Endodermal cell (in vitro differentiated cells): Measurements from ENCODE around the gene RABGGTA. TPM values are rescaled to one million over a fixed set of nuclear protein-coding genes. Genes with fewer than 3 reads are reported as not detected.

Experiments
- DNase-seq: peaks from one replicate; pipeline ENCODE4 v3.0.0-alpha.2; 2017
- H3K27ac ChIP-seq: 2 replicates; pipeline ENCODE4 v1.5.1; 2013; ENCODE audit warnings: mild to moderate bottlenecking, low read depth, low read length, moderate library complexity
- H3K27me3 ChIP-seq: 2 replicates; pipeline ENCODE4 v1.6.1; 2013; ENCODE audit warnings: mild to moderate bottlenecking, low read length, moderate library complexity; ENCODE audit not compliant: insufficient read depth, control insufficient read depth, poor library complexity, severe bottlenecking
- H3K36me3 ChIP-seq: 2 replicates; pipeline ENCODE4 v1.7.0; 2013; ENCODE audit warnings: mild to moderate bottlenecking, low read length, moderate library complexity; ENCODE audit not compliant: control insufficient read depth, insufficient read depth
- H3K4me1 ChIP-seq: one replicate; pipeline ENCODE4 v1.7.0; 2013; ENCODE audit warnings: low read length; ENCODE audit not compliant: control insufficient read depth, insufficient read depth
- H3K4me3 ChIP-seq: 2 replicates; pipeline ENCODE4 v1.5.1; 2013; ENCODE audit warnings: mild to moderate bottlenecking, low read length, moderate library complexity
- H3K9ac ChIP-seq: 2 replicates; pipeline ENCODE4 v1.6.1; 2013; ENCODE audit warnings: mild to moderate bottlenecking, low read length, moderate library complexity; ENCODE audit not compliant: poor library complexity, severe bottlenecking; ENCODE audit errors: extremely low read depth
- H3K9me3 ChIP-seq: 2 replicates; pipeline ENCODE4 v1.6.1; 2013; ENCODE audit warnings: mild to moderate bottlenecking, low read length, moderate library complexity; ENCODE audit not compliant: control insufficient read depth
- H3K27ac Mint-ChIP-seq: 2 replicates; pipeline ENCODE4 v1.8.0; 2020; ENCODE audit warnings: mixed read lengths
- H3K27me3 Mint-ChIP-seq: 2 replicates; pipeline ENCODE4 v1.8.0; 2021; ENCODE audit warnings: mild to moderate bottlenecking, mixed read lengths; ENCODE audit not compliant: insufficient read depth
- H3K36me3 Mint-ChIP-seq: 2 replicates; pipeline ENCODE4 v1.8.0; 2020; ENCODE audit warnings: low read depth, mixed read lengths
- H3K4me1 Mint-ChIP-seq: 2 replicates; pipeline ENCODE4 v1.8.0; 2020; ENCODE audit warnings: mixed read lengths
- H3K4me3 Mint-ChIP-seq: 2 replicates; pipeline ENCODE4 v1.8.0; 2020; ENCODE audit warnings: mild to moderate bottlenecking, moderate library complexity, mixed read lengths
- H3K9me3 Mint-ChIP-seq: 2 replicates; pipeline ENCODE4 v1.8.0; 2020; ENCODE audit warnings: mild to moderate bottlenecking, mixed read lengths
- CTCF ChIP-seq: fragments of 200-600 bp; sonication (generic); conservative IDR thresholded peaks from 2 replicates; pipeline ENCODE4 v1.5.0; 2021; ENCODE audit warnings: antibody characterized with exemption, mild to moderate bottlenecking
- WGBS, 2 experiments: methylation state at CpG; one replicate each; pipeline versions ENCODE4 v1.1.5 to v1.1.7; 2013; ENCODE audit warnings: missing lambda C conversion rate in 2 of 2, mixed read lengths in 1 of 2; ENCODE audit not compliant: insufficient coverage in 1 of 2, insufficient read length in 1 of 2; 5-methylcytosine and 5-hydroxymethylcytosine counted together
- total RNA-seq, 2 donors: library from RNA; stranded (reverse); fragmentation: NEBNext Ultra II Directional in 1 of 2; extraction: Animal tissue kit (Norgen Biotek cat#: 25700) in 1 of 2; gene quantifications; 2 replicates in 1 of 2; 3 replicates in 1 of 2; pipeline ENCODE4 v1.2.1, GENCODE V29; 2021

The RABGGTA gene
- total RNA-seq, 2 donors from 2014 or later, result 20.2 to 20.5 TPM

GRCh38 chr14:24267516-24267915 lies 3.9 kb downstream of the RABGGTA start:
- no peak for TF ChIP-seq CTCF
- no peaks in the 10 kb centered on the region for H3K9me3 Mint-ChIP-seq
- 95 to 100% methylated on average over 6 to 9 of the region's 9 CpGs for WGBS, 2 experiments
- H3K4me3 Mint-ChIP-seq, result no peak overlapping the region
- Histone ChIP-seq H3K4me3 (no peak overlapping the region), H3K27me3 (no peaks in the 10 kb centered on the region), H3K9me3 (no peaks in the 10 kb centered on the region), H3K36me3 (no peaks in the 10 kb centered on the region), H3K27ac (no peak overlapping the region), H3K9ac (no peak overlapping the region), H3K4me1 (no peaks in the 10 kb centered on the region)
- no peak for DNase-seq
- peaks cover 5% of the 10 kb centered on the region for H3K36me3 Mint-ChIP-seq
- H3K4me1 Mint-ChIP-seq, result peaks cover 4% of the 10 kb centered on the region
- H3K27me3 Mint-ChIP-seq, result no peaks in the 10 kb centered on the region
- H3K27ac Mint-ChIP-seq, result no peak overlapping the region

DNA sequence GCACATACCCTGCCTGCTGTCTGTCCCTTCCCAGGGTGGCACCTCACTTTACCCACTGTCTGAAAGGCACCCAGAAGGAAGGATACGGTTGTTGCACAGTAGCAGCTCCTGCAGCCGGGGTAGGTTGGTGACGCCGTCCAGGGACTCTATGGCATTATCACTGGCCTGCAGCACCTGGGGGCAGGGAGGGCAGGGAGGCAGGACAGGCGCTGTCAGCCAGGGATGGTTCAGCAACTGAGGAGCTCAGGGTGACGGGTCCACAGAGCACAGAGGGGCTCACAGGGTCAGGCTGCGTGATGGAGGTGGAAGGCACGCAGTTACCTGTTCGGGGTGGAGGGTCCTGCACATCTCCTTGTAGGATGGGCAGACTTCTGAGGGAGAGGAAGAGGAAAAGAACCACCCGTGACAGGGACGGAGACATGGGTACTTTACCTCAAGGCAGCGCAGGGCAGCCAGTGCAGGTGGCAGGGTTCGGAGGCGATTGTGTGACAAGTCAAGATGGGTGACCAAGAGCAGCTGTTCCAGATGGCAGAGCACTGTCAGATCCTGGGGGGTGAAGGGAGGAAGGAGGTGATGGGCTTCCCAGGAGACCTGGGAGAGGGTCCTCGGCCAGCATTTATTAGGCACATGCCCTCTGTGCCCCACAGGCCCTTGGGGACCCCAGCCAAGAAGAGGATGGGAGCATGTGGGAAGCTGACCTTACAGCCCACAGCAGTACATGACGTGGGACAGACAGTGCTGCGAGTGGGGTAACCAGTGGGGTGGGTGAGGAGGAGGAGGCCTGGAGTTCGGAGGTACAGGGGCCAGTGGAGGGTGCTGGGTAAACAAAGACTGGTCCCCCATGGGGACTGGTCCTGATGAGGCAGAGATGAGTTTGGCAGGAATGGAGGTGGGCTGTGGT lies 4.8 kb downstream of the RABGGTA start:
- Histone ChIP-seq H3K9ac (no peak overlapping the region), H3K27ac (no peak overlapping the region), H3K4me1 (no peaks in the 10 kb centered on the region), H3K9me3 (no peaks in the 10 kb centered on the region), H3K27me3 (no peaks in the 10 kb centered on the region), H3K36me3 (no peaks in the 10 kb centered on the region), H3K4me3 (no peak overlapping the region)
- Mint-ChIP-seq H3K9me3 (no peaks in the 10 kb centered on the region), H3K36me3 (peaks cover 5% of the 10 kb centered on the region), H3K27me3 (no peaks in the 10 kb centered on the region), H3K4me3 (no peak overlapping the region), H3K4me1 (no peaks in the 10 kb centered on the region), H3K27ac (no peak overlapping the region)
- no peak for DNase-seq
- 92 to 95% methylated on average over 15 to 18 of the region's 18 CpGs for WGBS, 2 experiments
- no peak for TF ChIP-seq CTCF

- H3K36me3 Mint-ChIP-seq, result peaks cover 5% of the 10 kb centered on the region
- no peak for TF ChIP-seq CTCF
- H3K27me3 Mint-ChIP-seq, result no peaks in the 10 kb centered on the region
- Histone ChIP-seq H3K9ac (no peak overlapping the region), H3K27me3 (no peaks in the 10 kb centered on the region), H3K9me3 (no peaks in the 10 kb centered on the region), H3K36me3 (no peaks in the 10 kb centered on the region), H3K4me3 (no peak overlapping the region), H3K4me1 (no peaks in the 10 kb centered on the region), H3K27ac (no peak overlapping the region)
- H3K4me3 Mint-ChIP-seq, result no peak overlapping the region
- no peak for DNase-seq
- H3K4me1 Mint-ChIP-seq, result no peaks in the 10 kb centered on the region
- no peaks in the 10 kb centered on the region for H3K9me3 Mint-ChIP-seq
- H3K27ac Mint-ChIP-seq, result no peak overlapping the region
- WGBS, 2 experiments, result 88% methylated on average over 6 of the region's 6 CpGs; no CpG with 5 or more reads in 1 of the 2 experiments
These were observed 7.1 kb downstream of the RABGGTA start for GRCh38 chr14:24264298-24264697.
